GM06990 (cell line): ENCODE measurements around the gene ADAMTSL2.

Source experiments
- DNase-seq: peaks from one replicate; pipeline ENCODE4 v3.0.0-alpha.2; 2011; ENCODE audit not compliant: insufficient read length; ENCODE audit errors: extremely low read depth
- H3K27me3 ChIP-seq: replicated peaks from 2 replicates; pipeline ENCODE4 v1.6.0; 2011; ENCODE audit warnings: low read length; ENCODE audit not compliant: control insufficient read depth, insufficient read depth
- H3K36me3 ChIP-seq: 2 replicates; pipeline ENCODE4 v1.5.1; 2011; ENCODE audit warnings: low read length; ENCODE audit not compliant: control insufficient read depth, insufficient read depth
- H3K4me3 ChIP-seq: replicated peaks from 2 replicates; pipeline ENCODE4 v1.5.1; 2011; ENCODE audit warnings: low read depth, mild to moderate bottlenecking, control low read depth, low read length
- TF ChIP-seq, protein P1 (sequence below): IDR thresholded peaks from 2 replicates; pipeline ENCODE4 v1.5.1; 2011; ENCODE audit warnings: low read length, control low read depth, mild to moderate bottlenecking, inconsistent platforms; ENCODE audit not compliant: insufficient read depth, poor library complexity, severe bottlenecking

The ADAMTSL2 gene

DNA sequence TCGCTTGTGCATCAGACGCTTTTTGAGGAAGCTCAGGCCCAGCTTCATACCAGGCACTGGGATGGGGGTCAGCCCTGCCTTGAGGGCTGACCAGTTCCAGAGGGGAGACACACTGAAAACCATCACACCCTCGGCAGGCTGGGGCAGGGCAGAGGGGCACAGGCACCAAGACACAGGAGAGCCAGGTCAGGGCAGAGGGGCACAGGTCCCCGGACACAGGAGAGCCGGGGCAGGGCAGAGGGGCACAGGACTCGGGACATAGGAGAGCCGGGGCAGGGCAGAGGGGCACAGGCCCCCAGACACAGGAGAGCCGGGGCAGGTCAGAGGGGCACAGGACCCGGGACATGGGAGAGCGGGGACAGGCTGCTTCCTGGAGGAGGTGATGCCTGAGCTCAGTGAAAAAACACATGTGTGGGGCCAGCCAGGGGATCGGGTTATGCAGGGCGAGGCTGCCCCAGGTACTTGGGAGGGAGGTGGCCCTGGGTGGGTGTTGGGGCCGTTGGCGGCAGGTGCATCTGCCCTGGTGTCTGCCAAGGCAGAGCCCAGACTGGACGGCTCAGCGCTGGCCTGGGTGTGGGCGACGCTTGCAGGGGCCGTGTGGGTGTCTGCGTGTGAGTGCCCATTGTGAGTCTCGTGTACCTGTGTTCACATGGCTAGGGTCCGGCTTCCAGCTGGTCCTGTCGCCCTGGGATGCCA is 40.5 kb upstream of the ADAMTSL2 start:
- Histone ChIP-seq H3K27me3 (no peaks in the 10 kb centered on the region; the same call in 1 of the 2 replicates), H3K4me3 (no peak overlapping the region), H3K36me3 (no peaks in the 10 kb centered on the region)
- TF ChIP-seq, protein P1, sequence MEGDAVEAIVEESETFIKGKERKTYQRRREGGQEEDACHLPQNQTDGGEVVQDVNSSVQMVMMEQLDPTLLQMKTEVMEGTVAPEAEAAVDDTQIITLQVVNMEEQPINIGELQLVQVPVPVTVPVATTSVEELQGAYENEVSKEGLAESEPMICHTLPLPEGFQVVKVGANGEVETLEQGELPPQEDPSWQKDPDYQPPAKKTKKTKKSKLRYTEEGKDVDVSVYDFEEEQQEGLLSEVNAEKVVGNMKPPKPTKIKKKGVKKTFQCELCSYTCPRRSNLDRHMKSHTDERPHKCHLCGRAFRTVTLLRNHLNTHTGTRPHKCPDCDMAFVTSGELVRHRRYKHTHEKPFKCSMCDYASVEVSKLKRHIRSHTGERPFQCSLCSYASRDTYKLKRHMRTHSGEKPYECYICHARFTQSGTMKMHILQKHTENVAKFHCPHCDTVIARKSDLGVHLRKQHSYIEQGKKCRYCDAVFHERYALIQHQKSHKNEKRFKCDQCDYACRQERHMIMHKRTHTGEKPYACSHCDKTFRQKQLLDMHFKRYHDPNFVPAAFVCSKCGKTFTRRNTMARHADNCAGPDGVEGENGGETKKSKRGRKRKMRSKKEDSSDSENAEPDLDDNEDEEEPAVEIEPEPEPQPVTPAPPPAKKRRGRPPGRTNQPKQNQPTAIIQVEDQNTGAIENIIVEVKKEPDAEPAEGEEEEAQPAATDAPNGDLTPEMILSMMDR, result no peak
- no peak for DNase-seq

DNA sequence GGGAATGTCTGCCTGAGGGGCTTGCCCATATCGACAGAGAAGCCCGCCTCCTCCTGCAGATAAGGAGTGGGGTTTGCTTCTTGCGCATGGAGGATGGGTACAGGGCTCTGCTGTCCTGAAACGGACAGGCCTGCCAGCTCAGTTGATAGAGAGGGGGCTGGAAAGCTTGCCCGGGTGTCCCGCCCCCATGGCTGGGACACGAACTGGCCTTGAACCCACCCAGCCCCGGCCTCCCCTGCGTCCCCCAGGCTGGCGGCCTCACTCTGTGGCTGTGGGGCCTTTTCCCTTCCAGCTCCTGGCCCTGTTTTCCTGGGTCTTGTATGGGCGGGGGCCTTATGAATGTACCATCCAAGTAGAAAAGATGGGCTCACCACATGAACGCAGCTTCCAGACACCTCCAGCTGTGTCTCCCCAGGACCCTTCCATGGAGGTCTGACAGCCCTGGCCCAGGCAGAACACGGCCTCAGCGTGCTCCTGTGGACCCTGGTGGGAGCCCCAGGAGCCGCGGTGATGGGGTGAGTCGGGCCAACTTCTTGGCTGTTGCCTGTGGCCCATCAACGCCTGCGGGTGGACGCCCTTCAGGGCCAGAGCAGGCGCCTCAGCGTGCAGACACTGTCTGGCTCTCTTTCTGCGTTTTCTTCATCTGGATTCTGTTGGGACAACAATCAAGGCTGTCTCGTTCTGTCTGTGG is 39.7 kb upstream of the ADAMTSL2 start:
- no peak for DNase-seq
- Histone ChIP-seq H3K27me3 (no peaks in the 10 kb centered on the region), H3K4me3 (no peak overlapping the region), H3K36me3 (no peaks in the 10 kb centered on the region)
- TF ChIP-seq, protein P1, result no peak

DNA sequence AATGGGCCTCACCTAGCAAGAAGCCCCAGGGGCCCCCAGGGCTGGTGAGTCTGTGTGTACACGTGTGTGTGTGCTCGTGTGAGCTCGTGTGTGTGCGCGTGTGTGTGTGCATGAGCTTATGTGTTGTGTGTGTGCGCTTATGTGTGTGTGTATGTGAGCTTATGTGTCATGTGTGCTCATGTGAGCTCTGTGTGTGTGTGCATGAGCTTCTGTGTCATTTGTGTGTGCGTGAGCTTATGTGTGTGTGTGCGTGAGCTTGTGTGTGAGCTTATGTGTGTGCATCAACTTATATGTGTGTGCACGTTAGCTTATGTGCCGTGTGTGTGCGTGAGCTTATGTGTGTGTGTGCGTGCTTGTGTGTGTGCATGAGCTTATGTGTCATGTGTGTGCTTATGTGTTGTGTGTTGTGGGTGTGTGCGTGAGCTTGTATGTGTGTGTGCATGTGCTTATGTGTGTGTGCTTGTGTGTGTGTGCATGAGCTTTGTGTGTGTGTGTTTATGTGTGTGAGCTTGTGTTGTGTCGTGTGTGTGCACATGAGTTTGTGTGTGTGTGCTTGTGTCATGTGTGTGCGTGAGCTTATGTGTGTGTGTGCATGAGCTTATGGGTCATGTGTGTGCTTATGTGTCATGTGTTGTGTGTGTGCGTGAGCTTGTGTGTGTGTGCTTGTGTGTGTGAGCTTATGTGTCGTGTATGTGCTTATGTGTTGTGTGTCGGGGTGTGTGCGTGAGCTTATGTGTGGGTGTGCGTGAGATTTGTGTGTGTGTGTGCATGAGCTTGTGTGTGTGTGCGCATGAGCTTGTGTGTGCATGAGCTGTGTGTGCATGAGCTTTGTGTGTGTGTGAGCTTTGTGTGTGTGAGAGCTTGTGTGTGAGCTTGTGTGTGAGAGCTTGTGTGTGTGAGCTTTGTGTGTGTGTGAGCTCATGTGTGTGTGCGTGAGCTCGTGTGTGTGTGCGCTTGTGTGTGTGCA is 38.9 kb upstream of the ADAMTSL2 start:
- H3K4me3 ChIP-seq, result no peak overlapping the region
- no peaks in the 10 kb centered on the region; the same call in 1 of the 2 replicates for H3K27me3 ChIP-seq
- no peak for DNase-seq
- TF ChIP-seq, protein P1, result no peak
- no peaks in the 10 kb centered on the region for H3K36me3 ChIP-seq

DNA sequence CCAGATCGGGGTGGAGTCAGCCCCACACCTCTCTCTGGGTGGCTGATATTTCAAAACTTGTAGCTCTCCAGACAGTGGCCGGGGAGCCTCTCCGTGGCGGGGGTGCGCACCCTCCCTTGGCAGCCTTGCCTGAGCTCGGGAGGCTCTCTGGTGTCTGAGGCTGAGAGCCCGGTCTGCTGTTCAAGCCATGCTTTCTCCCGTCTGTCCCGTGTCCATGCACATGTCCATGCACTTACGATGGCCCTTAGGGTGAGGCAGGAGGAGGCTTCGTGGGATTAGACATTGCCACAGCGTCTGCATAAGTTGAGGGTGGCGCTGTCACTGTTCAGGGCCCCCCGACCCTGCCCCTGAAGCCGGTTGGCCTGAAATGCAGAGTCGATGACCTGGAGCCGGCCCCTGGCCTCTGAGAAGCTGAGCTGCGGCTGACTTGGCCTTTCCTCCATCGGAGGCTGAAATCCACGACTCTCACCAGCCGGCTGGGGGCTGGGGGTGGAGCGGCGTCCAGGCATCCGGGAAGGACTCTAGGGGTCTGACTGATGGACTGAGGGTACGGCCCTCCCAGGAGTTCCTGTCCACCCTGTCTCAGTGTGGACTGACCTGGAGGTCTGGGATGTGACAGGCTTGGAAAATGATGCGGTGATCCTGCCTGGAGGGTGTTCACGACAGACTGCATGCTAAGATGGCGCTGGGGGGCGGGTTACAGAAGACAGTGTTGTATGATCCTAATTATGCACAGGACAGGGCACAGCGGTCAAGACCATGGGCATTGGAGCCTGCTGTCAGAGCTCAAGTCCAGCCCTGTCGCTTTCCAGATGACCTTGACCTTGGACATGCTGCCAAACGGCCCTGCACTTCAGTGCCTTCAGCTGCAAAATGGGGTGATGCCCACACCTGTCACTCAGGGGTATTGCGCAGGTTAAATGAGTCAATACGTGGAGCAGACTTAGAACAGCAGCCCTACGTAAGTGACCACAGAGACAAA is 37.4 kb upstream of the ADAMTSL2 start:
- DNase-seq, result no peak
- Histone ChIP-seq H3K4me3 (no peak overlapping the region), H3K27me3 (no peaks in the 10 kb centered on the region; the same call in 1 of the 2 replicates), H3K36me3 (no peaks in the 10 kb centered on the region)
- TF ChIP-seq, protein P1, result no peak
